D721Med (cell line): ENCODE data around the gene FOXA1.

Experiments
- DNase-seq: peaks from one replicate; pipeline ENCODE4 v3.0.0; 2011; ENCODE audit warnings: low spot score; ENCODE audit not compliant: insufficient read length
- FAIRE-seq: peaks from 2 replicates; lab custom pipeline; 2011; peaks lifted over from hg19 to GRCh38; lab: Jason Lieb, UNC
- CTCF ChIP-seq: IDR thresholded peaks from 2 replicates; pipeline ENCODE4 v1.5.1; 2012; ENCODE audit warnings: mild to moderate bottlenecking, control low read depth; ENCODE audit not compliant: insufficient read depth; ENCODE audit errors: missing control alignments

The FOXA1 gene

GRCh38 chr14:37592482-37593408 lies 2.3 kb downstream of the FOXA1 start:
- TF ChIP-seq CTCF = no peak
- FAIRE-seq (no peak), DNase-seq (no peak)

- no peak for TF ChIP-seq CTCF
- FAIRE-seq = no peak
- DNase-seq = no peak
Measured at GRCh38 chr14:37591941-37592481, 3.0 kb downstream of the FOXA1 start.

GRCh38 chr14:37591311-37591940 lies 3.6 kb downstream of the FOXA1 start:
- no peak for DNase-seq
- no peak for TF ChIP-seq CTCF
- no peak for FAIRE-seq

- no peak for FAIRE-seq
- DNase-seq = no peak
Measured at GRCh38 chr14:37590428-37591139, 4.5 kb downstream of the FOXA1 start.

GRCh38 chr14:37589715-37590427 lies 5.2 kb downstream of the FOXA1 start:
- TF ChIP-seq CTCF = no peak
- FAIRE-seq = no peak
- no peak for DNase-seq

More at GRCh38 chr14:37590428-37591139, 4.5 kb downstream of the FOXA1 start:
- no peak for TF ChIP-seq CTCF

- TF ChIP-seq CTCF = no peak
- DNase-seq = no peak
- no peak for FAIRE-seq
Measured at GRCh38 chr14:37588956-37589714, 5.9 kb downstream of the FOXA1 start.
